ENCODE data around the gene ARFGAP3.

GRCh38 chr22:42796081-42796480, 61.0 kb downstream of the ARFGAP3 start:
- no peak for TF ChIP-seq POLR2AphosphoS5 (IDR thresholded peaks at IDR 0.05; ENCODE audit: borderline replicate concordance, low read depth, low read length)
- TF ChIP-seq EZH2 (IDR thresholded peaks at IDR 0.05): no peak
- no peak for TF ChIP-seq FOXP2 (optimal IDR thresholded peaks at IDR 0.05; ENCODE audit: control extremely low read depth, extremely low read length, insufficient read depth)

Measured in SK-N-MC (cell line).